Measurements from ENCODE around the gene VPS13D. TPM values are rescaled to one million over a fixed set of nuclear protein-coding genes. Genes with fewer than 3 reads are reported as not detected.

VPS13D gene
- total RNA-seq, 1 donor from 2014 or later, result 81.7 TPM

DNA sequence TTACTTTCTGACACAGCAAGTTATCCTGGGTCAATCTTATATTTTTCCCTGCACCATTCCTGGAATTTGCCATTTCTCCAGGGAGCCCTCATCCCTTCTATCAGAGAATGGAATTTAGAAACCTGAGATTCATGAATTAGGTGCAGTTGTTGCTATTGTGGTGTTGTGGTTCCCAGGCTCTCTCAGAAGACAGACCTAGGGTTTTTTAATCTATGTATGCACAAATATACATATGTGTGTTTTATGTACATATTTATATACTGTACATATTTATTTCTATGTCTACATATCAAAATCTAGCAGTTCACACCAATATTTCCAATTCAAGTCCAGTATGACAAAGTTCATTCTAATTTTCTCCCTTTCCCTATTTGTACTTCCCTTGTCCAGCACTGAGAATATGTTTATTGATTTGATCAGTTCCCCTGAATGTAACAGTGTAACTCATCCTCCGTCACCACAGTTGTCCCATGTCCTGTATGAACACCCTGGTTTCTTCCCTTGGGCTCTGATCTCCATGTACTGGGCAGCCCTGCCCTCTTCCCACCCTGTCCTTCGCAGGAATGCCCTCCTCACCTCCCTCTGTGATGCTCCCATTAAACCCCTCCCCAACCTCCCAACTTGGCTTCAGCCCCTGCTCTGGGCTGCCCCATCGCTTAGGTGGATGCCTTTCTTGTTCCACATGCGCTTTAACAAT, 145.5 kb downstream of the VPS13D start:
- TF ChIP-seq CTCF (IDR thresholded peaks at IDR 0.05), result no peak

DNA sequence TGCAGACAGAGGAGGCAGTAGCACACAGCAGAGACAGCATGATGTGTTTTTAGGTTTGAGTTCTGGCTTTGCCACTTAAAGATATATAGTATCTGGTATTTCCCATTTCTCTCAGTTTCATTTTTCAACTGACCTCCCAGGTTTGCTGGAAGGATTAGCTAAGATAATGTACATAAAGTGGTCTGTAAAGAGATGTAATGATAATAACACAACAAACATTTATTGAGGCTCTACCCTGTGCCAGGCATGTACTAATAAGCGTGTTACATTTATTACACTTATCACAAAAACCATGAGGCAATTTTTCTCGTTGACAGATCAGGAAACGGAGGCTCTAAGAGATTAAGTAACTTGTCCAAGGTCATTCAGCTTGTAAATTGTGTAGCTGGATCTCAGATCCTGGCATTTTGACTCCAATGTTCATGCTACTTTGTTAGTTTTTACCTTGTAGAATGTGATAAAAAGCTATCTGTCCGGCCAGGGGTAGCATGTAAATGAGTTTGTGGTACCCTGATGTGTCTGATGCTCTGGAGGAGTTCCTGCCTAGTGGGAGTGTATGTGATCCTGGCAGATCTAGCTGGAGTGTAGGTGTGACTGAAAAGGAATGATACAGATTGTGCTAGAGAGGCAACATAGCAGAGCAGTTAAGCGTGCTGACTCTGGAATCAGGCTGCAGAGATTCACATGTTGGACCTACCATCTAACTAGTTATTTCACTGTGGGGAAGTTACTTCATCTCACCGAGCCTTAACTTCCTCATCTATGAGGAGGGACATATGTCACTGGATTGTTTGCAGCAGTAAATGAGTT, 146.6 kb downstream of the VPS13D start:
- H3K36me3 ChIP-seq, result peaks cover 71% of the 10 kb centered on the region
- ATAC-seq (peak; percentile 74 to 77), DNase-seq (no peak)
- H3K27ac ChIP-seq, result no peak overlapping the region
- H3K27me3 ChIP-seq (ENCODE audit: low read depth), result no peaks in the 10 kb centered on the region
- intact Hi-C loops (cut with DNase I), result no loop called here
- H3K4me1 ChIP-seq, result peaks cover 29% of the 10 kb centered on the region
- no peaks in the 10 kb centered on the region for H3K9me3 ChIP-seq
- TF ChIP-seq CTCF (IDR thresholded peaks at IDR 0.05), result no peak
- no peak overlapping the region for H3K4me3 ChIP-seq

More for the DNA sequence above, 145.5 kb downstream of the VPS13D start:
- Histone ChIP-seq H3K4me1 (peaks cover 18% of the 10 kb centered on the region), H3K4me3 (no peak overlapping the region), H3K36me3 (peaks cover 77% of the 10 kb centered on the region), H3K9me3 (no peaks in the 10 kb centered on the region), H3K27me3 (ENCODE audit: low read depth) (no peaks in the 10 kb centered on the region), H3K27ac (no peak overlapping the region)
- ATAC-seq (no peak), DNase-seq (no peak)
- intact Hi-C loops (cut with DNase I), result no loop called here

- DNase-seq (no peak), ATAC-seq (peak in 1 of 2 donors; percentile 23)
- Histone ChIP-seq H3K27me3 (ENCODE audit: low read depth) (no peaks in the 10 kb centered on the region), H3K9me3 (no peaks in the 10 kb centered on the region), H3K4me1 (peaks cover 32% of the 10 kb centered on the region), H3K4me3 (no peak overlapping the region), H3K36me3 (peaks cover 77% of the 10 kb centered on the region), H3K27ac (peak overlapping the region; percentile 0)
- TF ChIP-seq CTCF (IDR thresholded peaks at IDR 0.05), result no peak
- intact Hi-C loops (cut with DNase I), result no loop called here
Measured at GRCh38 chr1:12380326-12381249, 150.8 kb downstream of the VPS13D start.

- Histone ChIP-seq H3K4me1 (peaks cover 18% of the 10 kb centered on the region), H3K27ac (no peak overlapping the region), H3K36me3 (peaks cover 81% of the 10 kb centered on the region), H3K27me3 (ENCODE audit: low read depth) (no peaks in the 10 kb centered on the region), H3K4me3 (no peak overlapping the region), H3K9me3 (peaks cover 11% of the 10 kb centered on the region)
- TF ChIP-seq CTCF (IDR thresholded peaks at IDR 0.05), result no peak
- DNase-seq (no peak), ATAC-seq (no peak)
- intact Hi-C loops (cut with DNase I), result no loop called here
Measured at GRCh38 chr1:12383001-12383400, 153.2 kb downstream of the VPS13D start.

DNA sequence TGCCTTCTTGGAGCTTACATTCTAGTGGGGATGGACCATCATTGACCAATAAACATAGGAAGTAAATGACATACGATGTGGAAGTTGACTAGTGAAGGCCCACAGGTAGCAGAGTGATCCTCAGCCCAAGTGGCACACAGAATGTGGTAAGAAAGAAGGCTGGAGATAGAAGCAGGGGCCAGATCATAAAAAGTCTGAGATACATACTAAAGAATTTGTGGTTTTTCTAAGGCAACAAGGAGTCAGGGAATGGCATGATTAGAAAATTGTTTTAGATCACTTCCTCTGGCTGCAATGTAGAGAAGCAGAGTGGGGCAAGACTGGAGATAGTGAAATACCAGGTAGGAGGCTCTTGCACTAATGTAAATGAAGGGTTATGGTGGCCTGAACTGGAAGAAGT, 154.0 kb downstream of the VPS13D start:
- intact Hi-C loops (cut with DNase I), result no loop called here
- H3K4me3 ChIP-seq, result no peak overlapping the region
- peaks cover 11% of the 10 kb centered on the region for H3K9me3 ChIP-seq
- TF ChIP-seq CTCF (IDR thresholded peaks at IDR 0.05), result no peak
- no peak overlapping the region for H3K27ac ChIP-seq
- no peaks in the 10 kb centered on the region for H3K27me3 ChIP-seq (ENCODE audit: low read depth)
- peaks cover 80% of the 10 kb centered on the region for H3K36me3 ChIP-seq
- peaks cover 18% of the 10 kb centered on the region for H3K4me1 ChIP-seq
- DNase-seq (no peak), ATAC-seq (no peak)

Measured in lower lobe of right lung (tissue), 2 donors.